Uterus (tissue), 2 donors: ENCODE data around the gene SLC6A1.

Source experiments
- CTCF ChIP-seq, 4 experiments: fragments of 200-600 bp in 2 of 4; fragments of 450-650 bp in 2 of 4; sonication (generic) in 2 of 4; IDR thresholded peaks; one replicate each; pipeline ENCODE4 v1.5.1; 2016 to 2019; ENCODE audit warnings: antibody characterized with exemption in 4 of 4, mild to moderate bottlenecking in 2 of 4, moderate library complexity in 1 of 4
- POLR2A ChIP-seq, 2 donors: fragments of 450-650 bp; IDR thresholded peaks; one replicate each; pipeline ENCODE4 v1.6.1; 2016; ENCODE audit warnings: antibody characterized with exemption in 2 of 2, mild to moderate bottlenecking in 1 of 2, moderate library complexity in 1 of 2

GRCh38 chr3:11005686-11006256 lies 13.2 kb downstream of the SLC6A1 start:
- TF ChIP-seq CTCF (IDR thresholded peaks at IDR 0.05) (no peak), POLR2A (IDR thresholded peaks at IDR 0.05) (no peak)
